ENCODE results near the gene FAM229A. TPM values are rescaled to one million over a fixed set of nuclear protein-coding genes. Genes with fewer than 3 reads are reported as not detected.

FAM229A gene
- total RNA-seq, 1 experiment from 2014 or later: 5.6 TPM

GRCh38 chr1:32330558-32331151 lies 31.6 kb downstream of the FAM229A start:
- H3K4me3 Mint-ChIP-seq: no peak overlapping the region
- Histone ChIP-seq H2AFZ (ENCODE audit: low read length) (no peak overlapping the region), H3K9ac (ENCODE audit: extremely low read depth, insufficient read length, low read length) (no peak overlapping the region), H2BK15ac (ENCODE audit: low read depth, low read length) (no peak overlapping the region), H2BK120ac (ENCODE audit: low read depth, low read length, poor library complexity, severe bottlenecking) (no peak overlapping the region), H3K79me1 (ENCODE audit: insufficient read depth, low read depth, low read length, poor library complexity, severe bottlenecking) (no peaks in the 10 kb centered on the region), H3K23ac (ENCODE audit: insufficient read length, low read depth, low read length) (no peak overlapping the region), H4K91ac (ENCODE audit: insufficient read length, low read depth, low read length) (no peak overlapping the region), H3K27ac (ENCODE audit: insufficient read length, low read depth, low read length) (no peak overlapping the region), H3K14ac (ENCODE audit: insufficient read depth, low read length) (no peak overlapping the region), H3K56ac (ENCODE audit: insufficient read length, low read depth, low read length) (no peak overlapping the region), H4K5ac (ENCODE audit: insufficient read length, low read depth, low read length) (no peak overlapping the region), H3K4ac (ENCODE audit: low read depth, low read length) (no peak overlapping the region), H2BK5ac (ENCODE audit: insufficient read length, low read length) (no peak overlapping the region), H2BK20ac (ENCODE audit: low read depth, low read length, poor library complexity, severe bottlenecking) (no peak overlapping the region), H3K9me3 (ENCODE audit: control insufficient read depth, low read depth, low read length) (no peaks in the 10 kb centered on the region), H3K18ac (ENCODE audit: insufficient read length, low read depth, low read length) (no peak overlapping the region), H3T11ph (ENCODE audit: low read length) (no peak overlapping the region), H3K23me2 (ENCODE audit: insufficient read length, low read depth, low read length, poor library complexity, severe bottlenecking) (peaks cover 8% of the 10 kb centered on the region), H4K8ac (replicated peaks; ENCODE audit: insufficient read length, low read depth, low read length) (no peak overlapping the region), H2BK12ac (ENCODE audit: insufficient read length, low read depth, low read length) (no peak overlapping the region), H3K4me2 (ENCODE audit: insufficient read depth, insufficient read length, low read length) (no peak overlapping the region), H2AK5ac (ENCODE audit: insufficient read length, low read length) (no peak overlapping the region), H3K27me3 (ENCODE audit: insufficient read depth, low read length) (no peaks in the 10 kb centered on the region), H3K79me2 (ENCODE audit: insufficient read depth, low read length) (peaks cover 6% of the 10 kb centered on the region; the same call in 1 of the 2 replicates), H3K4me1 (ENCODE audit: insufficient read depth, low read length) (peaks cover 3% of the 10 kb centered on the region; the same call in 1 of the 2 replicates), H4K20me1 (ENCODE audit: control insufficient read depth, insufficient read depth, insufficient read length) (no peaks in the 10 kb centered on the region)
- no peak for TF ChIP-seq CTCF (conservative IDR thresholded peaks at IDR 0.05)
- DNase-seq: no peak
- H3K27me3 Mint-ChIP-seq (ENCODE audit: low read depth): peaks cover 5% of the 10 kb centered on the region; the same call in 1 of the 2 replicates
- H3K4me1 Mint-ChIP-seq: peaks cover 24 to 34% of the 10 kb centered on the region in 2 experiments
- WGBS (ENCODE audit: extremely low coverage, insufficient read length, low lambda C conversion rate): no CpG with 5 or more reads among the region's 12 CpGs
- peaks cover 41 to 90% (median 78%) of the 10 kb centered on the region in 3 experiments for H3K36me3 Mint-ChIP-seq (ENCODE audit: insufficient read depth in 1 of 3, low read depth in 3 of 3)
- no peaks in the 10 kb centered on the region; a peak in 1 of 5 replicates for H3K9me3 Mint-ChIP-seq
- H3K27ac Mint-ChIP-seq: no peak overlapping the region; a peak in 1 of 7 replicates
